Endodermal cell (in vitro differentiated cells): ENCODE results near the gene PHF20. TPM values are rescaled to one million over a fixed set of nuclear protein-coding genes. Genes with fewer than 3 reads are reported as not detected.

ENCODE experiments used
- DNase-seq: peaks from one replicate; pipeline ENCODE4 v3.0.0-alpha.2; 2017
- H3K27ac ChIP-seq: 2 replicates; pipeline ENCODE4 v1.5.1; 2013; ENCODE audit warnings: mild to moderate bottlenecking, low read depth, low read length, moderate library complexity
- H3K27me3 ChIP-seq: 2 replicates; pipeline ENCODE4 v1.6.1; 2013; ENCODE audit warnings: mild to moderate bottlenecking, low read length, moderate library complexity; ENCODE audit not compliant: insufficient read depth, control insufficient read depth, poor library complexity, severe bottlenecking
- H3K36me3 ChIP-seq: 2 replicates; pipeline ENCODE4 v1.7.0; 2013; ENCODE audit warnings: mild to moderate bottlenecking, low read length, moderate library complexity; ENCODE audit not compliant: control insufficient read depth, insufficient read depth
- H3K4me1 ChIP-seq: one replicate; pipeline ENCODE4 v1.7.0; 2013; ENCODE audit warnings: low read length; ENCODE audit not compliant: control insufficient read depth, insufficient read depth
- H3K4me3 ChIP-seq: 2 replicates; pipeline ENCODE4 v1.5.1; 2013; ENCODE audit warnings: mild to moderate bottlenecking, low read length, moderate library complexity
- H3K9ac ChIP-seq: 2 replicates; pipeline ENCODE4 v1.6.1; 2013; ENCODE audit warnings: mild to moderate bottlenecking, low read length, moderate library complexity; ENCODE audit not compliant: poor library complexity, severe bottlenecking; ENCODE audit errors: extremely low read depth
- H3K9me3 ChIP-seq: 2 replicates; pipeline ENCODE4 v1.6.1; 2013; ENCODE audit warnings: mild to moderate bottlenecking, low read length, moderate library complexity; ENCODE audit not compliant: control insufficient read depth
- H3K27ac Mint-ChIP-seq: 2 replicates; pipeline ENCODE4 v1.8.0; 2020; ENCODE audit warnings: mixed read lengths
- H3K27me3 Mint-ChIP-seq: 2 replicates; pipeline ENCODE4 v1.8.0; 2021; ENCODE audit warnings: mild to moderate bottlenecking, mixed read lengths; ENCODE audit not compliant: insufficient read depth
- H3K36me3 Mint-ChIP-seq: 2 replicates; pipeline ENCODE4 v1.8.0; 2020; ENCODE audit warnings: low read depth, mixed read lengths
- H3K4me1 Mint-ChIP-seq: 2 replicates; pipeline ENCODE4 v1.8.0; 2020; ENCODE audit warnings: mixed read lengths
- H3K4me3 Mint-ChIP-seq: 2 replicates; pipeline ENCODE4 v1.8.0; 2020; ENCODE audit warnings: mild to moderate bottlenecking, moderate library complexity, mixed read lengths
- H3K9me3 Mint-ChIP-seq: 2 replicates; pipeline ENCODE4 v1.8.0; 2020; ENCODE audit warnings: mild to moderate bottlenecking, mixed read lengths
- WGBS, 2 experiments: methylation state at CpG; one replicate each; pipeline versions ENCODE4 v1.1.5 to v1.1.7; 2013; ENCODE audit warnings: missing lambda C conversion rate in 2 of 2, mixed read lengths in 1 of 2; ENCODE audit not compliant: insufficient coverage in 1 of 2, insufficient read length in 1 of 2; 5-methylcytosine and 5-hydroxymethylcytosine counted together
- total RNA-seq, 2 donors: library from RNA; stranded (reverse); fragmentation: NEBNext Ultra II Directional in 1 of 2; extraction: Animal tissue kit (Norgen Biotek cat#: 25700) in 1 of 2; gene quantifications; 2 replicates in 1 of 2; 3 replicates in 1 of 2; pipeline ENCODE4 v1.2.1, GENCODE V29; 2021
- TF ChIP-seq, protein P1 (sequence below): fragments of 200-600 bp; sonication (generic); conservative IDR thresholded peaks from 2 replicates; pipeline ENCODE4 v1.5.0; 2021; ENCODE audit warnings: antibody characterized with exemption, mild to moderate bottlenecking

PHF20 gene
- total RNA-seq, 2 donors from 2014 or later: 68.1 to 78.8 TPM

DNA sequence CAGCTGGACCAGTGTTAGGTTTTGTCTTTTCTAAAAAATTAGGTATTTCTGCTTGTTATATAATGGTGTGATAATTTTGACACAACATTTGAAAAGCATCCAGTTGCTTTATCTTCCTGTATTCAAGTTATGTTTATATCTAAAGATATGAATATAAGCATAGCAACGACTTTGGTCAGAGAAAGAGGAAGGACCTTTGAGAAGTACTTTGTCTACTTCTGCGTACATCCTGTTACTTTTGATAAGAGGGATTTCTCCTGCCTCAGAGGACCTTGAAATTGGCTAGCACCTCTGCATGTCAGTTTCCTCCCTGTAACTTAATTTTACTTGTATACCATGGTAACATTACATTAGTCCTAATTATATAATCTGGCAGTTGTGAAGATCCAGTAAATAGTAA is 24.8 kb downstream of the PHF20 start:
- TF ChIP-seq, protein P1, sequence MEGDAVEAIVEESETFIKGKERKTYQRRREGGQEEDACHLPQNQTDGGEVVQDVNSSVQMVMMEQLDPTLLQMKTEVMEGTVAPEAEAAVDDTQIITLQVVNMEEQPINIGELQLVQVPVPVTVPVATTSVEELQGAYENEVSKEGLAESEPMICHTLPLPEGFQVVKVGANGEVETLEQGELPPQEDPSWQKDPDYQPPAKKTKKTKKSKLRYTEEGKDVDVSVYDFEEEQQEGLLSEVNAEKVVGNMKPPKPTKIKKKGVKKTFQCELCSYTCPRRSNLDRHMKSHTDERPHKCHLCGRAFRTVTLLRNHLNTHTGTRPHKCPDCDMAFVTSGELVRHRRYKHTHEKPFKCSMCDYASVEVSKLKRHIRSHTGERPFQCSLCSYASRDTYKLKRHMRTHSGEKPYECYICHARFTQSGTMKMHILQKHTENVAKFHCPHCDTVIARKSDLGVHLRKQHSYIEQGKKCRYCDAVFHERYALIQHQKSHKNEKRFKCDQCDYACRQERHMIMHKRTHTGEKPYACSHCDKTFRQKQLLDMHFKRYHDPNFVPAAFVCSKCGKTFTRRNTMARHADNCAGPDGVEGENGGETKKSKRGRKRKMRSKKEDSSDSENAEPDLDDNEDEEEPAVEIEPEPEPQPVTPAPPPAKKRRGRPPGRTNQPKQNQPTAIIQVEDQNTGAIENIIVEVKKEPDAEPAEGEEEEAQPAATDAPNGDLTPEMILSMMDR: no peak
- H3K4me1 ChIP-seq: no peaks in the 10 kb centered on the region
- Mint-ChIP-seq H3K9me3 (no peaks in the 10 kb centered on the region), H3K36me3 (peaks cover 45% of the 10 kb centered on the region), H3K27ac (no peak overlapping the region), H3K27me3 (no peaks in the 10 kb centered on the region), H3K4me1 (peaks cover 1% of the 10 kb centered on the region), H3K4me3 (no peak overlapping the region)
- H3K27ac ChIP-seq: no peak overlapping the region
- H3K9me3 ChIP-seq: no peaks in the 10 kb centered on the region
- no peaks in the 10 kb centered on the region for H3K27me3 ChIP-seq
- no peak overlapping the region for H3K9ac ChIP-seq
- H3K4me3 ChIP-seq: no peak overlapping the region
- WGBS, 2 experiments: 87 to 100% methylated on average over 1 to 2 of the region's 2 CpGs
- no peak for DNase-seq
- H3K36me3 ChIP-seq: peaks cover 22% of the 10 kb centered on the region

DNA sequence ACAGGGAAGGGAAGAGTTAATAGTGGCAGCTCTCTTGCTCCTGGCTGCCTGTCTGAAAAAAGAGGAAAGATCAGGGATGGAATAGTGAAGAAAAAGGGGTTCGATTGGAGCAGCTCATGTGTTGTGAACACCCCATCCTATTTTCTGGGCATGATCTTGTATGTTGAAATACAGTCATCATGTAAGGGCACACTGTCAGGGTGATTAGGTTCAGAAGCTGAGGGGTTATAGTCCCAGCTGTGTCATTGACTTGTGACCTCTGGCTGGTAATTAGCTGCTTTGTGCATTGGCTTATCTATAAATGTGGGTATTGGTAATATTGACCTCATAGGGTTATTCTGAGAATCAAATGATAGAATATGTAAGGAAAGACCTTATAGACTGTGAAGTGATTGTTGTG is 30.1 kb downstream of the PHF20 start:
- Histone ChIP-seq H3K4me3 (no peak overlapping the region), H3K36me3 (peaks cover 41% of the 10 kb centered on the region), H3K27ac (no peak overlapping the region), H3K4me1 (no peaks in the 10 kb centered on the region), H3K9ac (no peak overlapping the region), H3K9me3 (no peaks in the 10 kb centered on the region), H3K27me3 (no peaks in the 10 kb centered on the region)
- TF ChIP-seq, protein P1: no peak
- no peak for DNase-seq
- Mint-ChIP-seq H3K27me3 (no peaks in the 10 kb centered on the region), H3K4me1 (no peaks in the 10 kb centered on the region), H3K36me3 (peaks cover 55% of the 10 kb centered on the region), H3K4me3 (no peak overlapping the region), H3K9me3 (no peaks in the 10 kb centered on the region), H3K27ac (peak overlapping the region; percentile 42)
- WGBS, 2 experiments: 94 to 100% methylated on average over 1 of the region's 1 CpG

DNA sequence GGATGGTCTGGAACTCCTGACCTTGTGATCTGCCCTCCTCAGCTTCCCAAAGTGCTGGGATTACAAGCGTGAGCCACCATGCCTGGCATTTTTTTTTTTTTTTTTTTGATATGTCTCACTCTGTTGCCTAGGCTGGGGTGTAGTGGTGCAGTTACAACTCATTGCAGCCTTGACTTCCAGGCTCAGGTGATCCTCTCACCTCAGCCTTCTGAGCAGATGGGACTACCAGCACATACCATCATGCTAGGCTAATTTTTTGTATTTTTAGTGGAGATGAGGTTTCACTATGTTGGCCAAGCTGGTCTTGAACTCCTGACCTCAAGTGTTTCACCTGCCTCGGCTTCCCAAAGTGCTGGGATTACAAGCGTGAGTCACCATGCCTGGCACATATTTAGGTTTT is 34.3 kb downstream of the PHF20 start:
- no peak overlapping the region for H3K4me3 Mint-ChIP-seq
- TF ChIP-seq, protein P1: no peak
- no peaks in the 10 kb centered on the region for H3K9me3 ChIP-seq
- no peaks in the 10 kb centered on the region for H3K4me1 ChIP-seq
- no peak for DNase-seq
- H3K4me1 Mint-ChIP-seq: no peaks in the 10 kb centered on the region
- 96 to 100% methylated on average over 2 to 3 of the region's 3 CpGs for WGBS, 2 experiments
- no peak overlapping the region for H3K9ac ChIP-seq
- H3K27me3 ChIP-seq: no peaks in the 10 kb centered on the region
- peaks cover 57% of the 10 kb centered on the region for H3K36me3 ChIP-seq
- no peaks in the 10 kb centered on the region for H3K27me3 Mint-ChIP-seq
- no peak overlapping the region for H3K27ac Mint-ChIP-seq
- H3K9me3 Mint-ChIP-seq: no peaks in the 10 kb centered on the region
- H3K36me3 Mint-ChIP-seq: peaks cover 56% of the 10 kb centered on the region
- no peak overlapping the region for H3K4me3 ChIP-seq
- H3K27ac ChIP-seq: no peak overlapping the region
